HG02759 (cell line): ENCODE data around the gene HEXA.
A peak's percentile ranks its signal among the peaks of the same experiment; 100 is the strongest.

Source experiments
- ATAC-seq: cut with Tn5 transposase; IDR thresholded peaks from one replicate; pipeline ENCODE4 v1.9.1; 2021; ENCODE audit warnings: mild to moderate bottlenecking, moderate library complexity; ENCODE audit not compliant: unreplicated experiment

HEXA gene

GRCh38 chr15:72323752-72324151 lies 52.1 kb downstream of the HEXA start:
- no peak for ATAC-seq

- peak; percentile 67 for ATAC-seq
Measured at GRCh38 chr15:72319985-72320671, 55.7 kb downstream of the HEXA start, which contains the start of gene CELF6. Gene CELF6 (minus strand): TSS chr15:72320157. CDS start chr15:72319874, 283 bp downstream.

- ATAC-seq: peak; percentile 45
Measured at GRCh38 chr15:72319360-72319984, 56.3 kb downstream of the HEXA start.

GRCh38 chr15:72318408-72318942 lies 57.3 kb downstream of the HEXA start:
- ATAC-seq: no peak

- no peak for ATAC-seq
Measured at GRCh38 chr15:72315706-72316370, 60.0 kb downstream of the HEXA start.

- ATAC-seq: no peak
Measured at GRCh38 chr15:72313881-72314280, 61.9 kb downstream of the HEXA start.

GRCh38 chr15:72313448-72313840 lies 62.4 kb downstream of the HEXA start:
- ATAC-seq: no peak

- peak; percentile 68 for ATAC-seq
Measured at GRCh38 chr15:72312605-72313447, 63.0 kb downstream of the HEXA start.

- no peak for ATAC-seq
Measured at GRCh38 chr15:72307026-72307425, 68.8 kb downstream of the HEXA start.

GRCh38 chr15:72306211-72306785 lies 69.5 kb downstream of the HEXA start:
- ATAC-seq: no peak

- ATAC-seq: no peak
Measured at GRCh38 chr15:72304596-72304995, 71.2 kb downstream of the HEXA start.

- no peak for ATAC-seq
Measured at GRCh38 chr15:72302955-72303354, 72.9 kb downstream of the HEXA start.
